Nucleus accumbens (tissue), 56 donors: ENCODE results near the gene PXN.
"Not testable (repeated sequence)": the region's sequence is repeated elsewhere in the genome, so short reads cannot be mapped to it uniquely, and the experiment has no call there.

Experiments used
- DNase-seq, 56 donors: peaks; one replicate each; lab custom pipeline; 2025; lab: John Stamatoyannopoulos, UW

PXN gene

DNA sequence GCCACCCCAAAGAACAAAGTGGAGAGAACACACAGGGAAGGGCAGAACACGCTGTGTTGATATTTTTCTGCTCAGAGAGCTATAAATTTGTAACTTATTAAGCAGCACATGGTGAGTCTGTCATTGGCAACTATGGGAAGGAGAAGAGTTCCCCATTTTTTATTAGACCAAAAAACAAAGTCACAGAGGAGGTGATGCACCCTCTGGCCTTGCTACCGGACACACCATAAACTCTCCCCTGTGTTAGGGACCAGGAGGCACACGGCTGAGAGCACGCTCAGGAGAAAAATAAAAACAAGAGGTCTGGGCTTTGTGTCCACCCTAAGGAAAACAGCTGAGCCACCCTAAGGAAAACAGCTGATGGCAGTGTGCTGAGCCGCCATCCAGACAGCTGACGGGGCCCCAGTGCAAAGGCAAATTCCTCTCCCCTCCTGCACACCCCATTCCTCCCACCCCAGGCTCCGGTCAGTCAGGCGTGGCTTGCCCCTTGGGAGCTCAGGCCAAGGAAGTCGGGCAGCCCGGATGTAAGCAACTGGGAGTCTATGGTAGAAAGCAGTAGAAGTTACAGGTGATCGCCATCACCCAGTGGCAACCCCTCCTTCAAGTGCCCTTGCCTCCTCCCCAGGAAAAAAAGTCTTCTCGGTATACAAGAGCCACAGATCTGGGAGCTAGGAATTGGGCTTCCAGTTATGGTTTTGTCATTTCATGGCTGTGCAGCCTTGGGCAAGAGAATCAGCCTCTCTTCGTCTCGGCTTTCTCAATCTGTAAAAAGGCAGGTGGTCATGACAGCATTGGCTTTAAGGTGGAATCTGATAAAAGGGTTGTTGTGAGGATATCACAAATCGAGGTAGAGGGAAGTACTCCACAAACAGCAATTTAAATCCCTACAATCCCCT, 2.4 kb downstream of the PXN start:
- DNase-seq = no peak

DNA sequence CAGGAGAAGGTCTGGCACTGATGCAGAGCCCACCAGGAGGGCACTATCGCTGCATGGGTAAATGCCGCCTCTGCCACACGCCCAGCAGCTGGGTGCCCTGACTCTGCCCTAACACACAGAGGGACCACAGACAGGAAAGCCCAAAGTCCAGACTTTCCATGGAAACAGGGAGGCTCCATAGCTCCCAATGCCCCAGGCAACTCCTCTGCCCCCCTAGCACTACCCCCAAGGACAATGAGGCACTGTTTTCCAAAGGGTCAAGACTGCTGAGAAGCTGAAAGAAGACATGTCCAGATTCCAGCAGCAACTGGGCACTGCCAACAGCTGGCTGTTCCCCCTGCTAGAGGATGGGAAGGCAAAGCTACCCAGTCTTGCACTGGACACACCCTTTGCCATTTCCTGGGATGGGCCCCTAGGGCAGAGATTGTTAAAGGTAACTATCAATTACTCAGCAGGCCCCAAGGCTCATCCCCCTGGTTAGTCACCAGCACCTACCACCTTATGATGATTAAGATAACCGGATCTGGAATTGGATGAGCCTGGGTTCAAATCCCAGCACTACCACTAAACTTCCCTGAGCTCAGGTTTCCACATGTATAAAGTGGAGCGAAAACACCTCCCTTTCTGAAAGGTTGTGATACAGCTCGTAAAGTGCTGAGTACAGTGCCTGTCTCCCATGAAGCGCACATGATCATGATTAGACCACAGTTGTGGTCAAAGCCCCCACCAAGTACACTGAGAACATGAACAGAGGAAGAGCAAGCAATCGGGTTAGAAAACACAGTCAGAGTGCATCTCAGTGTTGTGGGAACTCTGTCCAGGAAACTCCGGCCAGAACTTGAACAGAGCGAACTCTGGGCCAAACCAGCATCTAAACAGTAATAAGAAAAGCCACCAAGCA, 3.3 kb downstream of the PXN start:
- peak in 19 of 56 donors; percentile 9 to 40 (median 17) for DNase-seq

GRCh38 chr12:120260607-120261006, 4.9 kb downstream of the PXN start:
- no peak for DNase-seq

GRCh38 chr12:120259418-120260202, 5.9 kb downstream of the PXN start:
- no peak for DNase-seq

- DNase-seq = no peak
Measured at GRCh38 chr12:120258323-120258896, 7.1 kb downstream of the PXN start.

DNA sequence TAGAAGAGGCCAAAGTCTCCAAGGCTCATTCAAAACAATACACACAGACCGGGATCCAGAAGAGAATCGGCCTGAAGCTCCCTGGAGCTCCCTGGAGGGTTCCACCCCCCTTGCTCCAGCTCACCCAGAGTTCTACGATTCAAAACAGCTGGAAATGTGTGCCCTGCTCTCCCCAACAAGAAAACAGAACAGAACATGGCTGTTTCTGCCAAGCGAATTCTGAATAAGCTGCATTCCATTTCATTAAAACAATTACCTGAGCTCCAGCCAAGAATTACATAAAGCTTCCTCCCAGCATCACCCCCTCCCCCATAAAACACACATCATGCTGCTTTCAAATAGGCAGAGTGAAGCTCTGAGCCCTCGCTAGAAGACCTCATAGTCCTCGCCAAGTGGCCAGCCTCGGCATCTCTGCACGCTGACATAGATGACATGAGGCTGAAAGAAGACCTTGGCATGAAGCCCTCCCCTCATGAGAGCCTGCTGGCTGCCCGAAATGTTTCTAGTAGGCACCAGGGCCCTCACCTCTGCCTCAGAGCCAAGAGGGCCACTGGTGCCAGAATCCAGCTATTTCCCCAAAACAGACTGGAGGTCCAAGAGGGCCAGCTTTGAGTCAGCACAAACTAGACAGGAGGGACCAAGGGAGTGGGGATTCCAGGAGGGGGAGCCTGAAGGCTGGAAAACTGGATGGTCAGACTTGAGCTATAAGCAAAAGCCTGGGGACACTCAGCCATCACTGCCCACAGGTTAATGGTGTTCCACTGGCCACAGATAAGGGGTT, 8.3 kb downstream of the PXN start:
- DNase-seq = peak in 31 of 56 donors; percentile 11 to 82 (median 32)

DNA sequence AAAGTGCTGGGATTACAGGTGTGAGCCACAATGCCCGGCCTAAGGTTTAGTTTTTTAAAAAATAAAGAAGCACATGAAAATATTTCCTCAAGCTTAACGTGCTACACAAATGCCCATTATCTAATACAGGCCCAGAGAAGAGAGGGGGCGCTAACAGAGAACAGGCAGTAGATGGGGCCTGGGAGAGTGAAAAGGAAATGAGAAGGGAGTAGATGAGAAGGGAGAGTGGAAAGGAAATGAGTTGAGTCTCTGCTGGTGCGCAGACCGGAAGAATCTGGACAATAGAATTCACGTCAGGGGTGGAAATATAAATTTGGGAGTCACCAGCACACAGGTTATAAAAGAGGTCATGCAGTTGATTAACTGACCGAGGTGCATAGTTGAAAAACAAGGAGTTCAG, 10.7 kb downstream of the PXN start:
- no peak for DNase-seq

DNA sequence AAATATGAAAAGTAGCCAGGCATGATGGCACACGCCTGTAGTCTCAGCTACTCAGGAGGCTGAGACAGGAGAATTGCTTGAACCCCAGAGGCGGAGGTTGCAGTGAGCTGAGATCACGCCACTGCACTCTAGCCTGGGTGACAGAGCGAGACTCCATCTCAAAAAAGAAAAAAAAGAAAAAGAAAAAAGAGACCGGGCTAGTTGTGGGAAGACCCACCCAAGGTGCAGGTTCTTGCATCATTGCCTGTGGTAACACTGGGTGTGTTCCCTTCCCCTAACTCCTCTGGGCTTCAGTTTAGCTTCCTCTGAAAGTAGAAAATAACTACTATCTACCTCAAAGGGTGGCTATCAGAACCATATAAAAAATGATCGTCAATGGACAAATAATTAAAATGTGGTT, 12.2 kb downstream of the PXN start:
- not testable (repeated sequence) for DNase-seq

GRCh38 chr12:120252071-120252906, 13.2 kb downstream of the PXN start:
- DNase-seq = no peak

DNA sequence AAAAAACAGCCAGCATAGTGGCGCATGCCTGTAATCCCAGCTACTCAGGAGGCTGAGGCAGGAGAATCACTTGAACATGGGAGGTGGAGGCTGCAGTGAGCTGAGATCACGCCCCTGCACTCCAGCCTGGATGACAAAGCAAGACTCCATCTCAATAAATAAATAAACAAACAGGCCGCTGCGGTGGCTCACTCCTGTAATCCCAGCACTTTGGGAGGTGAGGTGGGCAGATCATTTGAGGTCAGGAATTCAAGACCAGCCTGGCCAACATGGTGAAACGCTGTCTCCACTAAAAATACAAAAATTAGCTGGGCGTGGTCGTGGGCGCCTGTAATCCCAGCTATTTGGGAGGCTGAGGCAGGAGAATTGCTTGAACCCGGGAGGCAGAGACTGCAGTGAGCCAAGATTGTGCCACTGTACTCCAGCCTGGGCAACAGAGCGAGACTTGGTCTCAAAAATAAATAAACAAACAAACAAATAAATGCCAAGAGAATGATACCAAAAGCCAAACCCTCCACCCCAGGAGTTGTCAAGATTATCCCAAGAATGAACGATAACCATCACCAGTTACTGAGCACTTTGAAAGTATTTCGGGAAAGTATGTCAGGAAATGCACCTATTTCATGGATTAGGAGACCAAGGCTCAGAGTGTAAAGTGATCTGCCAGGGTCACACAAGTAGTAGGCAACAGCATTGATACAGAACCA, 14.0 kb downstream of the PXN start:
- DNase-seq = not testable (repeated sequence)

DNA sequence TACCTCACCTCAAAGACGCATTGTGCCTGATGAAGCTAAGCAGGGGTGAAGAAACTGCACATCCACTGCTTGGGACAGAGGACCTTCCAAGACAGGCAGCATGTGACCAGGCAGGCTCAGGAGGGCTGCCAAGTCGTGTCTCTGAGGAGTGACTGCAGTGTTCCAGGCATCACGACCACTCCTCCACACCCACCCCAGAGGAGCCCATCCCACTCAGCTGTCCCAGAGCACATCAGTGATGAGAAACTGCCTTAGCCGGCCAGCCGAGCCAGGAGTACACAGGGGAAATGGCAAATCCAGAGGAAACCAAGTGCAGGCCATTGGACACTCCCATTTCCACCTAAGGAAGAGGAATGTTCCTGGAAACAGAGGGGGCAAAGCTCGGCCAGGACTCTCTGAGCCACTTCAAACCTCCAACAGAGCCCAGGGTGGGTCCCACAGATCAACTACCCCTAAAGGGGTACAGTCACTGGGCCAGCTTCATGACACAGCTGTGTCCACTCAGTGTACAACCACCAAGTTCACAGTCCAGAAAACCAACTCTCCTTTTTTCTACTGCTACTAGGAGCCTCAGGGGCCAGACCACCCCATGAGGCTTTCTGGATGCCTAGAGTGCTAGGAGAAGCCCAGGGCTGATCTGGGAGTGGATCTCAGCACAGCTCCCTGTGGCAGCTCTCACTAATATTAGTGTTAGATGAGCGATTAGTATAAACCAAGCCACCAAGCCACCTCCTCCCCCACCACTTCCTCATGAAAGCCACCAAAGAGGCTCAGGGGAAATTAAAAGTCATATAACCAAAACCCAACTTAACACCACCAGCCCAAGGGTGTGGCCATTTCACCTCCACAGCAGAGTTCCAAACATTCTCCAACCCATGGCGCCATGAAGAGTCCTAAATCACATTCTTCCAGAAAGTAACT, 15.4 kb downstream of the PXN start:
- DNase-seq = peak in 1 of 56 donors; percentile 39

- DNase-seq = no peak
Measured at GRCh38 chr12:120249266-120249874, 16.2 kb downstream of the PXN start.

GRCh38 chr12:120247621-120248030, 17.9 kb downstream of the PXN start:
- DNase-seq = no peak

DNA sequence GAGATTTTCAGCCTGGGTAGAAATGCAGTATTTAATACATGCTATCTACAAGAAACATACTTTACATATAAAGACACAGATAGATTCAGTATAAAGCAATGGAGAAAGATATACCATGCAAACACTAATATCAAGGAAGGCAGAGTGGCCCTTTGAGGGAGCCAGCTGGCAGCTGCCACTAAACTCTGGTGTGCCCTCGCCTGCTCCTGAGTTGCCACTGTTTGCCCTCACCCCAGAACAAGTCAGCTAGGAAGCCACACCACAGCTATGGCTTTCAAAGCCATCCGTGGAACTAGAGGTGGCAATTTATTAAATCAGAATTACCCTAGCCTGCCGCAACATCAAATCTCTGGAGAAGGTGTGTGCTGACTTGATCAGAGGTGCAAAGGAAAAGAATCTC, 18.3 kb downstream of the PXN start:
- DNase-seq = no peak

- not testable (repeated sequence) for DNase-seq
Measured at GRCh38 chr12:120246705-120247104, 18.8 kb downstream of the PXN start.

GRCh38 chr12:120242971-120243699, 22.4 kb downstream of the PXN start:
- DNase-seq = no peak
